ENCODE measurements around the gene C3AR1.
"Not testable (repeated sequence)": the region's sequence is repeated elsewhere in the genome, so short reads cannot be mapped to it uniquely, and the experiment has no call there.

C3AR1 gene

GRCh38 chr12:8089716-8090115, 23.6 kb upstream of the C3AR1 start:
- no peaks in the 10 kb centered on the region for H3K27me3 ChIP-seq (replicated peaks in 2 of 5; ENCODE audit: control insufficient read depth in 4 of 5, insufficient read depth in 5 of 5, low read length in 4 of 5)
- WGBS (ENCODE audit: insufficient coverage): 100% methylated on average over 2 of the region's 5 CpGs
- H3K9me3 ChIP-seq (ENCODE audit: control extremely low read depth in 1 of 5, control insufficient read depth in 4 of 5, insufficient read depth in 2 of 5, low read depth in 1 of 5, low read length in 4 of 5): no peaks in the 10 kb centered on the region
- peaks cover 14 to 25% (median 18%) of the 10 kb centered on the region in 4 experiments for H3K4me1 ChIP-seq (ENCODE audit: control extremely low read depth in 1 of 4, control insufficient read depth in 4 of 4, insufficient read depth in 4 of 4, low read length in 3 of 4)
- H3K27ac ChIP-seq (ENCODE audit: insufficient read depth in 1 of 2, low read depth in 1 of 2, low read length in 2 of 2, poor library complexity in 1 of 2, severe bottlenecking in 2 of 2): no peak overlapping the region
- H3K36me3 ChIP-seq (ENCODE audit: control insufficient read depth in 4 of 4, insufficient read depth in 4 of 4, low read length in 3 of 4): peaks cover 30 to 51% (median 39%) of the 10 kb centered on the region in 4 experiments
- POLR2A ChIA-PET: interaction anchor here (0.7 kb wide), 1 partner anchor 141 kb away, joined by 4 read pairs; no protein-coding TSS in a partner anchor
- H3K4me3 ChIP-seq (ENCODE audit: control insufficient read depth in 1 of 7, extremely low read depth in 1 of 7, insufficient read depth in 4 of 7, low read depth in 2 of 7, low read length in 6 of 7): no peak overlapping the region
- CTCF ChIA-PET: interaction anchor here (1.8 kb wide), 1 partner anchor 11 kb away, joined by 5 read pairs; no protein-coding TSS in a partner anchor
- DNase-seq: no peak

DNA sequence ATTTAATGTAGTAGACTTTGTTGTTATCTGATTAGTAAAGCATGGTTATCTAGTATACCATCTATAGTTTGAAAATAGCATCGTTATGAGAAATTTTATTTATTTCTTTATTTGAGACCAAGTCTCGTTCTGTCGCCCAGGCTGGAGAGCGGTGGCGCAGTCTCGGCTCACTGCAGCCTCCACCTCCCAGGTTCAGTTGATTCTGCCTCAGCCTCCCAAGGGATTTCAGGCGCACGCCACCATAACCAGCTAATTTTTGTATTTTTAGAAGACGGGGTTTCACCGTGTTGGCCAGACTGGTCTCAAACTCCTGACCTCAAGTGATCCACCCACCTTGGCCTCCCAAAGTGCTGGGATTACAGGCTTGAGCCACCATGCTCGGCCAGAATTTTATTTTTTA, 23.1 kb upstream of the C3AR1 start:
- ChIA-PET POLR2A (interaction anchor here (0.7 kb wide), 1 partner anchor 141 kb away, joined by 4 read pairs; no protein-coding TSS in a partner anchor), CTCF (interaction anchor here (1.0 to 1.8 kb wide), 2 partner anchors 12 to 148 kb away, joined by 3 to 5 read pairs; no protein-coding TSS in a partner anchor)
- H3K27me3 ChIP-seq (replicated peaks in 2 of 5; ENCODE audit: control insufficient read depth in 4 of 5, insufficient read depth in 5 of 5, low read length in 4 of 5); DNase-seq; H3K27ac ChIP-seq (ENCODE audit: insufficient read depth in 1 of 2, low read depth in 1 of 2, low read length in 2 of 2, poor library complexity in 1 of 2, severe bottlenecking in 2 of 2); H3K9me3 ChIP-seq (ENCODE audit: control extremely low read depth in 1 of 5, control insufficient read depth in 4 of 5, insufficient read depth in 2 of 5, low read depth in 1 of 5, low read length in 4 of 5); H3K4me3 ChIP-seq (ENCODE audit: control insufficient read depth in 1 of 7, extremely low read depth in 1 of 7, insufficient read depth in 4 of 7, low read depth in 2 of 7, low read length in 6 of 7): not testable (repeated sequence)
- H3K4me1 ChIP-seq (ENCODE audit: control extremely low read depth in 1 of 4, control insufficient read depth in 4 of 4, insufficient read depth in 4 of 4, low read length in 3 of 4): peaks cover 14 to 26% (median 19%) of the 10 kb centered on the region in 4 experiments
- peaks cover 28 to 47% (median 35%) of the 10 kb centered on the region in 4 experiments for H3K36me3 ChIP-seq (ENCODE audit: control insufficient read depth in 4 of 4, insufficient read depth in 4 of 4, low read length in 3 of 4)
- WGBS (ENCODE audit: insufficient coverage): 95% methylated on average over 10 of the region's 11 CpGs

- 17% methylated on average over 1 of the region's 3 CpGs for WGBS (ENCODE audit: insufficient coverage)
- H3K36me3 ChIP-seq (ENCODE audit: control insufficient read depth in 4 of 4, insufficient read depth in 4 of 4, low read length in 3 of 4): peaks cover 26 to 40% (median 33%) of the 10 kb centered on the region in 4 experiments
- DNase-seq: no peak
- H3K9me3 ChIP-seq (ENCODE audit: control extremely low read depth in 1 of 5, control insufficient read depth in 4 of 5, insufficient read depth in 2 of 5, low read depth in 1 of 5, low read length in 4 of 5): no peaks in the 10 kb centered on the region
- CTCF ChIA-PET: interaction anchor here (1.0 to 1.8 kb wide), 2 partner anchors 12 to 148 kb away, joined by 3 to 5 read pairs; no protein-coding TSS in a partner anchor
- H3K4me1 ChIP-seq (ENCODE audit: control extremely low read depth in 1 of 4, control insufficient read depth in 4 of 4, insufficient read depth in 4 of 4, low read length in 3 of 4): peaks cover 17 to 33% (median 23%) of the 10 kb centered on the region in 4 experiments
- peak overlapping the region in 3 of 7 experiments; percentile 13 to 32 (median 29) for H3K4me3 ChIP-seq (ENCODE audit: control insufficient read depth in 1 of 7, extremely low read depth in 1 of 7, insufficient read depth in 4 of 7, low read depth in 2 of 7, low read length in 6 of 7)
- POLR2A ChIA-PET: interaction anchor here (1.1 kb wide), 1 partner anchor 10 kb away, joined by 6 read pairs; no protein-coding TSS in a partner anchor
- peak overlapping the region; percentile 27 to 28 for H3K27ac ChIP-seq (ENCODE audit: insufficient read depth in 1 of 2, low read depth in 1 of 2, low read length in 2 of 2, poor library complexity in 1 of 2, severe bottlenecking in 2 of 2)
- no peaks in the 10 kb centered on the region for H3K27me3 ChIP-seq (replicated peaks in 2 of 5; ENCODE audit: control insufficient read depth in 4 of 5, insufficient read depth in 5 of 5, low read length in 4 of 5)
These were observed 22.4 kb upstream of the C3AR1 start for GRCh38 chr12:8088574-8088973.

- no CpG with 5 or more reads among the region's 2 CpGs for WGBS (ENCODE audit: insufficient coverage)
- H3K9me3 ChIP-seq (ENCODE audit: control extremely low read depth in 1 of 5, control insufficient read depth in 4 of 5, insufficient read depth in 2 of 5, low read depth in 1 of 5, low read length in 4 of 5): no peaks in the 10 kb centered on the region
- peaks cover 22 to 42% (median 30%) of the 10 kb centered on the region in 4 experiments for H3K4me1 ChIP-seq (ENCODE audit: control extremely low read depth in 1 of 4, control insufficient read depth in 4 of 4, insufficient read depth in 4 of 4, low read length in 3 of 4)
- H3K4me3 ChIP-seq (ENCODE audit: control insufficient read depth in 1 of 7, extremely low read depth in 1 of 7, insufficient read depth in 4 of 7, low read depth in 2 of 7, low read length in 6 of 7): peak overlapping the region in 2 of 7 experiments; percentile 2 to 32
- H3K27me3 ChIP-seq (replicated peaks in 2 of 5; ENCODE audit: control insufficient read depth in 4 of 5, insufficient read depth in 5 of 5, low read length in 4 of 5): no peaks in the 10 kb centered on the region
- CTCF ChIA-PET: interaction anchor here (1.3 kb wide), 1 partner anchor 9 kb away, joined by 4 read pairs; no protein-coding TSS in a partner anchor
- H3K36me3 ChIP-seq (ENCODE audit: control insufficient read depth in 4 of 4, insufficient read depth in 4 of 4, low read length in 3 of 4): peaks cover 18 to 31% (median 27%) of the 10 kb centered on the region in 4 experiments
- peak overlapping the region in 1 of 2 experiments; percentile 28 for H3K27ac ChIP-seq (ENCODE audit: insufficient read depth in 1 of 2, low read depth in 1 of 2, low read length in 2 of 2, poor library complexity in 1 of 2, severe bottlenecking in 2 of 2)
- POLR2A ChIA-PET: interaction anchor here (1.1 kb wide), 1 partner anchor 11 kb away, joined by 6 read pairs; no protein-coding TSS in a partner anchor
- no peak for DNase-seq
These were observed 21.5 kb upstream of the C3AR1 start for GRCh38 chr12:8087666-8088065.

DNA sequence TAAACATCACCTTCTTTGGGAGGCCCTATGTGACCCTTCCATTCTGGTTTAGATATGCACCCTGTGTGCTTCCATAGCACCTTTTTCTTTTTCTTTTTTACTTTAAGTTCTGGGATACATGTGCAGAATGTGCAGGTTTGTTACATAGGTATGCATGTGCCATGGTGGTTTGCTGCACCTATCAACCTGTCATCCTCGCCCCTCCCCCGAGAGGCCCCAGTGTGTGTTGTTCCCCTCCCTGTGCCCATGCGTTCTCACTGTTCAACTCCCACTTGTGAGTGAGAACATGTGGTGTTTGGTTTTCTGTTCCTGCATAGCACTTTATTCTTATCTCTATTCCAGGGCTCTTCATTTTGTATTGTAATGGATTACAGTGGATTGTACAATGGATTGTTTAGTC, 18.2 kb upstream of the C3AR1 start:
- POLR2A ChIA-PET; H3K4me3 ChIP-seq (ENCODE audit: control insufficient read depth in 1 of 7, extremely low read depth in 1 of 7, insufficient read depth in 4 of 7, low read depth in 2 of 7, low read length in 6 of 7); H3K27ac ChIP-seq (ENCODE audit: insufficient read depth in 1 of 2, low read depth in 1 of 2, low read length in 2 of 2, poor library complexity in 1 of 2, severe bottlenecking in 2 of 2); H3K27me3 ChIP-seq (replicated peaks in 2 of 5; ENCODE audit: control insufficient read depth in 4 of 5, insufficient read depth in 5 of 5, low read length in 4 of 5); H3K9me3 ChIP-seq (ENCODE audit: control extremely low read depth in 1 of 5, control insufficient read depth in 4 of 5, insufficient read depth in 2 of 5, low read depth in 1 of 5, low read length in 4 of 5); DNase-seq; H3K36me3 ChIP-seq (ENCODE audit: control insufficient read depth in 4 of 4, insufficient read depth in 4 of 4, low read length in 3 of 4): not testable (repeated sequence)
- CTCF ChIA-PET: interaction anchor here (1.2 to 12.6 kb wide), 2 partner anchors 43 to 153 kb away, joined by 3 to 342 read pairs; partner anchors contain the start of gene FOXJ2
- H3K4me1 ChIP-seq (ENCODE audit: control extremely low read depth in 1 of 4, control insufficient read depth in 4 of 4, insufficient read depth in 4 of 4, low read length in 3 of 4): peaks cover 36 to 66% (median 54%) of the 10 kb centered on the region in 4 experiments
- no CpG with 5 or more reads among the region's 3 CpGs for WGBS (ENCODE audit: insufficient coverage)

GRCh38 chr12:8082808-8083100, 16.6 kb upstream of the C3AR1 start:
- ChIA-PET POLR2A (no interaction called here), CTCF (interaction anchor here (1.0 to 12.6 kb wide), 2 partner anchors 9 to 41 kb away, joined by 3 to 342 read pairs; partner anchors contain the start of gene FOXJ2)
- DNase-seq: peak in 1 of 3 donors; percentile 58
- H3K36me3 ChIP-seq (ENCODE audit: control insufficient read depth in 4 of 4, insufficient read depth in 4 of 4, low read length in 3 of 4): peaks cover 0 to 3% (median 0%) of the 10 kb centered on the region in 4 experiments
- no peaks in the 10 kb centered on the region for H3K27me3 ChIP-seq (replicated peaks in 2 of 5; ENCODE audit: control insufficient read depth in 4 of 5, insufficient read depth in 5 of 5, low read length in 4 of 5)
- no CpG with 5 or more reads among the region's 4 CpGs for WGBS (ENCODE audit: insufficient coverage)
- H3K4me3 ChIP-seq (ENCODE audit: control insufficient read depth in 1 of 7, extremely low read depth in 1 of 7, insufficient read depth in 4 of 7, low read depth in 2 of 7, low read length in 6 of 7): peak overlapping the region; percentile 85 to 98 (median 93)
- peak overlapping the region; percentile 90 to 95 for H3K27ac ChIP-seq (ENCODE audit: insufficient read depth in 1 of 2, low read depth in 1 of 2, low read length in 2 of 2, poor library complexity in 1 of 2, severe bottlenecking in 2 of 2)
- H3K4me1 ChIP-seq (ENCODE audit: control extremely low read depth in 1 of 4, control insufficient read depth in 4 of 4, insufficient read depth in 4 of 4, low read length in 3 of 4): peaks cover 25 to 55% (median 45%) of the 10 kb centered on the region in 4 experiments
- H3K9me3 ChIP-seq (ENCODE audit: control extremely low read depth in 1 of 5, control insufficient read depth in 4 of 5, insufficient read depth in 2 of 5, low read depth in 1 of 5, low read length in 4 of 5): no peaks in the 10 kb centered on the region

Measured in common myeloid progenitor, CD34-positive (primary cell).